GM23338 (cell line): Measurements from ENCODE around the gene TAS2R14. TPM values are rescaled to one million over a fixed set of nuclear protein-coding genes. Genes with fewer than 3 reads are reported as not detected.

ENCODE experiments used
- polyA plus RNA-seq: library from polyadenylated mRNA; unstranded; fragments of >200 nt; fragmentation: Nextera tagmentation; extraction: Ambion mirVana; gene quantifications from 2 replicates; pipeline ENCODE4 v1.2.1, GENCODE V29; 2016
- total RNA-seq: library from RNA; depleted of rRNA; stranded (reverse); fragments of >200 nt; shearing (Covaris generic); gene quantifications from 2 replicates; pipeline ENCODE4 v1.2.3, GENCODE V29; 2014; rRNA removed

TAS2R14 gene
- total and polyA plus RNA-seq, 2 experiments from 2014 or later = 2.6 to 5.9 TPM

Other genes with a start within 250 kb of the TAS2R14 start
- 179 and 182 TPM in 2 replicates for gene YBX3, start 215.9 kb downstream of the TAS2R14 start, total RNA-seq
- 450 and 500 TPM in 2 replicates for gene YBX3, start 215.9 kb downstream of the TAS2R14 start, polyA plus RNA-seq
- gene TAS2R7, start 136.6 kb downstream of the TAS2R14 start, total RNA-seq = not detected in 2 replicates
- gene TAS2R7, start 136.6 kb downstream of the TAS2R14 start, polyA plus RNA-seq = not detected in 2 replicates
- gene TAS2R8, start 132.0 kb downstream of the TAS2R14 start, total RNA-seq = not detected in 2 replicates
- not detected in 2 replicates for gene TAS2R8, start 132.0 kb downstream of the TAS2R14 start, polyA plus RNA-seq
- gene TAS2R9, start 129.1 kb downstream of the TAS2R14 start, total RNA-seq = 0.19 TPM in 1 of 2 replicates, not detected in the other
- gene TAS2R9, start 129.1 kb downstream of the TAS2R14 start, polyA plus RNA-seq = not detected in 2 replicates
- 1.1 and 3.6 TPM in 2 replicates for gene TAS2R10, start 112.9 kb downstream of the TAS2R14 start, total RNA-seq
- 0.57 and 0.66 TPM in 2 replicates for gene TAS2R10, start 112.9 kb downstream of the TAS2R14 start, polyA plus RNA-seq
- gene PRR4, start 89.8 kb downstream of the TAS2R14 start, total RNA-seq = 2.1 TPM in 2 replicates
- gene PRR4, start 89.8 kb downstream of the TAS2R14 start, polyA plus RNA-seq = 4.1 and 7.9 TPM in 2 replicates
- gene PRH1, start 55.0 kb downstream of the TAS2R14 start, total RNA-seq = 8.3 and 19.0 TPM in 2 replicates
- 34.2 and 42.9 TPM in 2 replicates for gene PRH1, start 55.0 kb downstream of the TAS2R14 start, polyA plus RNA-seq
- gene TAS2R13, start 29.7 kb downstream of the TAS2R14 start, total RNA-seq = 3.6 and 6.1 TPM in 2 replicates
- not detected in 2 replicates for gene TAS2R13, start 29.7 kb downstream of the TAS2R14 start, polyA plus RNA-seq
- gene PRH2, start 10.0 kb downstream of the TAS2R14 start, total RNA-seq = 0.69 TPM in 1 of 2 replicates, not detected in the other
- 0.36 TPM in 1 of 2 replicates, not detected in the other for gene PRH2, start 10.0 kb downstream of the TAS2R14 start, polyA plus RNA-seq
- gene TAS2R50, start 47.6 kb upstream of the TAS2R14 start, total RNA-seq = 3.4 and 5.7 TPM in 2 replicates
- gene TAS2R50, start 47.6 kb upstream of the TAS2R14 start, polyA plus RNA-seq = not detected in 2 replicates
- gene TAS2R20, start 59.0 kb upstream of the TAS2R14 start, total RNA-seq = 3.9 and 6.0 TPM in 2 replicates
- not detected in 2 replicates for gene TAS2R20, start 59.0 kb upstream of the TAS2R14 start, polyA plus RNA-seq
- gene TAS2R19, start 83.4 kb upstream of the TAS2R14 start, total RNA-seq = 6.0 and 8.6 TPM in 2 replicates
- gene TAS2R19, start 83.4 kb upstream of the TAS2R14 start, polyA plus RNA-seq = 0.21 TPM in 1 of 2 replicates, not detected in the other
- 6.1 and 12.9 TPM in 2 replicates for gene TAS2R31, start 92.1 kb upstream of the TAS2R14 start, total RNA-seq
- gene TAS2R31, start 92.1 kb upstream of the TAS2R14 start, polyA plus RNA-seq = 0.21 TPM in 1 of 2 replicates, not detected in the other
- gene TAS2R46, start 123.0 kb upstream of the TAS2R14 start, total RNA-seq = 1.0 and 5.0 TPM in 2 replicates
- gene TAS2R46, start 123.0 kb upstream of the TAS2R14 start, polyA plus RNA-seq = 0.45 and 0.49 TPM in 2 replicates
- 2.6 and 2.7 TPM in 2 replicates for gene TAS2R43, start 153.1 kb upstream of the TAS2R14 start, total RNA-seq
- gene TAS2R43, start 153.1 kb upstream of the TAS2R14 start, polyA plus RNA-seq = not detected in 2 replicates
- 9.7 and 13.7 TPM in 2 replicates for gene TAS2R30, start 195.4 kb upstream of the TAS2R14 start, total RNA-seq
- gene TAS2R30, start 195.4 kb upstream of the TAS2R14 start, polyA plus RNA-seq = 0.39 and 0.80 TPM in 2 replicates
- gene SMIM10L1, start 231.9 kb upstream of the TAS2R14 start, total RNA-seq = 9.0 and 9.3 TPM in 2 replicates
- gene SMIM10L1, start 231.9 kb upstream of the TAS2R14 start, polyA plus RNA-seq = 22.0 and 22.6 TPM in 2 replicates
- gene TAS2R42, start 247.7 kb upstream of the TAS2R14 start, total RNA-seq = 0.38 TPM in 1 of 2 replicates, not detected in the other
- not detected in 2 replicates for gene TAS2R42, start 247.7 kb upstream of the TAS2R14 start, polyA plus RNA-seq